RPMI7951 (cell line): Measurements from ENCODE around the gene EDEM3. TPM values are rescaled to one million over a fixed set of nuclear protein-coding genes. Genes with fewer than 3 reads are reported as not detected.

Experiments
- DNase-seq: peaks from one replicate; pipeline ENCODE4 v3.0.0-alpha.2; 2012; ENCODE audit warnings: low read depth
- total RNA-seq: library from RNA; depleted of rRNA; stranded (reverse); fragments of >200 nt; shearing (Covaris generic); gene quantifications from 2 replicates; pipeline ENCODE4 v1.2.3, GENCODE V29; 2014

The EDEM3 gene
- total RNA-seq, 1 experiment from 2014 or later = 45.7 TPM

DNA sequence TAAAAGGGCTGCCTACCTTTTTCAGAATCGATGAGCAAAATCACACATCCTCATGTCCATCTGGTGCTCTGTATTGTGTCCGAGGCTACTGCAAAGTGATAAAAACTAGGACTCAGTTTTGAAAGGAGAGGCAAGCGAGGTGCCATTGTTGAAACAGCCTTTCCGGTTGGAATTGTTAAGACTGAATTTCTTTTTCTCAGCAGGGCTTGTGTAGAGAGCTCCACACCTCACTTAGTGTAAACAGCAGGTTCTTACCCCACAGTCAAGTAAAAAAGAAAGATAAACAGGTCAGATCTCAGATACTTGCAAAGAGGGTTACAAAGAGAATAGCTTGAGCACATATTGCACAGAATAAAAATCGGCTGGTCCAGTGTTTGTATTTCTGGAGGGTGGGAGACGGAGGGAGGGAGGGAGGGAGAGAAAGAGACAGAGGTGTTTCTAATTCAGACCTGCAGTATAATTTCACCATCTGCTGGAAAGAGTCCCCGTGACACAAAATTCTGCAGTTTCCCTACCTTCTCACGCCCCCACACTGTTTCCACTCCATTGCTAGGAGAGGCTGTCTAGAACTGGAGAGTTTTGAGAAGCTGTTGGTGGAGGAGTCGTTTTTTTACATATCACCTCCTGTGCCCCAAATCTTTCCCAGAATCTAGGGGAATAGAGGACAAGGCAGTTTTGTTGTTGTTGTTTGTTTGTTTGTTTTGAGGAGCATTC, 82.5 kb downstream of the EDEM3 start:
- no peak for DNase-seq

GRCh38 chr1:184669391-184669790, 85.3 kb downstream of the EDEM3 start:
- DNase-seq = no peak

- no peak for DNase-seq
Observed at GRCh38 chr1:184665360-184665759, 89.3 kb downstream of the EDEM3 start.

DNA sequence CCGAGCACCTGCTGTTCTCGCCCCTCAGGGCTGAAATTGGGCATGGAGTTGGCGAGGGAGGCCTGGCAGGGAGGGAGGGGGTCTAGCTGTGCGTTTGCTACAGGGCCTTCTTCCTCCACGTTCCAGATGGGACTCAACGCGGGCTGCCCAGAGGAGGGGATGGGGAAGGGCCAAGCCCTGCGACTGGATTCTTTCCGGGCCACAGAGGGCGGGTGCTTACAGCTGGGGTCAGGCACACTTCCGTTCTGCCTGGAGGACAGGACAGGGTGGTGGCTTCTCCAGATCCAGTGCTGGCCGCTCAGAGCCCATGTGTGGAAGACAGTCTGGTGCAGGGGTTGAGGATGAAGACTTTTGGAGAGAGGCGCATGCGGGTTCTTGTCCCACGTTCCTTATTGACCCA, 90.0 kb downstream of the EDEM3 start:
- no peak for DNase-seq

- peak; percentile 39 for DNase-seq
Observed at GRCh38 chr1:184664042-184664660, 90.5 kb downstream of the EDEM3 start.

DNA sequence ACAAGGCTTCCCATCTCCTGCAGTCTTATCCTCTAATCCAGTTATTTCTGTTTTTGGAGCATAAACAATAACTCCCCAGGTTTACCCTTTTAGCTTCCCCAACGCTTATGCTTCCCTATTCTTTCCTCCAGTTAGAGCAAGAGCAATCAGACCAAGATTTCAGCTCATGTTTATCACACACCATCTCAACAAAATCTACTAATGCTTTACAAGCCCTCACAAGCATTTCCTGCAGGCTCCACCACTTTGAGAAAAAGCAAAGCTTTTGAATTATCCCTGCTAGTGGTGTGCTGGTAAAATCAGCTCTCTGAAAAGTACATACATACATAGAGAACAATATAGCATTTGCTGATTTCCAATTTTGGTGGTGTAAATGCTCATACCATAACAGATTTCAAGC, 92.9 kb downstream of the EDEM3 start:
- DNase-seq = no peak

DNA sequence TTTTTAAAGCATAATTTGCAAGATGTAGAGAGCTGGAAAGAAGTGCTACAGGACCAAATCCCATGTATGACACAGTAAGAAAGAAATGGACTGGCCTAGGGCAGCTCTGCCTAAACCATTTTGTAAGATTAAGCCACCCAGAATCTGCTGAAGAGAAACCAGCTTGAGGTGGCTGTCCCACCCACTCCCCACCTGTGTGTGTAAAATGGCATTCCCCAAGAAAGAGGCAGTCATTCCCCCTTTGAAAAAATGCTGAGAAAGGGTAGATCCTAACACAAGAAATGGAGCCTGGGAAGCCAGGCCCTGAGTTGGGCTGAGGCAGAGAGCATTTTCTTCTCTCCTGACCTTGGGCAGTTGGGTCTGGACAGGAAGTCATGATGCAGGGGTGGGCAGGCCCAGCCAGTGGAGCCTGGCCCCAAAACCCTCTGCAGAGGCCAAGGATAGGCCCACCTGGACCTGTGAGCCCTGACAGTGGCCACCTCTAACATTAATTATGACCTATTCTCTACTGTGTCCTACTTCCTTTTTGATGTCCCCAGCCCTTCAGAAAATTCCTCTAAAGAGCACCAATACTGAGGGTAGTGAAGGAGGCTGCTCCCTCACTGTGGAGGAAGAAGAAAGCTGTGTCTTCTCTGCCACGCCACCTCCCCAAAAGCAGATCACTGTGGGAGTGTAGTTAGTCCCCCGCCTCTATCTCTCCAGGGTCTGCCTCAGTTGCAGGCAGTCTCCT, 94.0 kb downstream of the EDEM3 start:
- DNase-seq = no peak

DNA sequence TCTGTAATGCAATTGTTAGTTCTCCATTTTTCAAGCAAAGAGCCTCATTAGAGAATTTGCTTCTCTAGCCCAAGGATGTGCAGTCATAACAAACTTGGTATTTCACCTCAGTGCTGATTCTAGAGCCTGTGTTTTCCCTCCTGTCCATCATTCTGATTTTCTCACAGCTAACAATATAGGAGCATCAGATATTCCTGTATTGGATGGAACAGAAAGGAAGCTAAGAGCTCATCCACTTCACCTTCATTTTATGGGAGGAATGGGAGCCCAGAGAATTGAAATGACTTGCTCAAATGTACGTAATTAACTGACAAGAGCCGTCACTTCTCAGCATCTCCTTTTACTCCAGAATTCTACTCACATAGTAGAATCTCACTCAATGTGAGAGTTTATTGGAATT, 96.6 kb downstream of the EDEM3 start:
- no peak for DNase-seq

GRCh38 chr1:184656221-184656620, 98.4 kb downstream of the EDEM3 start:
- no peak for DNase-seq

DNA sequence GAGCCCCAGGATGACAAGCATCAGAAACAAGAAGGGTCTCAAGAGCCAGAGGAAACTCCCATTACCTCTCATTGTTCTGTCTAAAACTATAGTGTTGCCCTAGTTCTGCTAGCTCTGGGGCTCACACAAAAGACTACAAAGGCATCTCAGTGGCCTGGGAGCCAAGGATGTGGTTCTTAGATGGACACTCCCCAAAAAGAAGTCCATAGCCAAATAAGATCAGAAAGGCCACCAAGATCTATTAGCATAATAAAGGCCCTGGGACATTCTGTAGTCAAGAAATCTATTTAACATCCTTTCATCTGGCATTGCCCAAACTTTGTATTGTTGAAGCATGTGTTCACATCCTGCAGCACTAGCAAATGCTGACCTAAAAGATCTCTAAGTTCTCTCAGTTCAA, 99.5 kb downstream of the EDEM3 start:
- no peak for DNase-seq

GRCh38 chr1:184650177-184650866, 104.3 kb downstream of the EDEM3 start:
- DNase-seq = no peak

DNA sequence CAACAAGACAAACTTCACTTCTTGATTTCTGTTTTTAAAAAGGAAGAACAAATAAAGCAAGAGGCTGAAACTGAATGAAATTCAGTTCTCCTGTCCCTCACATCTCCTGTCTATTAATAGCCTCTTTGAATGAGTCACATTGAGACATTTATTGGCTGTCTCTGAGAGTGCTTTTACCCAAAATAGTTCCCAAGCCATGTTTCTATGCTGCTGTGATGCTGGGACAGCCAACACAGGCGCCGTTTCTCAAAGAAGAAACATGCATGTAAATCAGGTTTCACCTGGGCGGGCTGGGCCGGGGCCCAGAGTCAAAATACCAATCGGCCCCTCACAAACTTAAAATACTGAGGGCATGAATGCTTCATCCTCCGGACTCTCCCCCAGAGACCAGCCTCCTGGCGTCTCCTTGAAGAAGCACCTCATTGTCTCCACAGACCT, 105.2 kb downstream of the EDEM3 start:
- peak; percentile 43 for DNase-seq

DNA sequence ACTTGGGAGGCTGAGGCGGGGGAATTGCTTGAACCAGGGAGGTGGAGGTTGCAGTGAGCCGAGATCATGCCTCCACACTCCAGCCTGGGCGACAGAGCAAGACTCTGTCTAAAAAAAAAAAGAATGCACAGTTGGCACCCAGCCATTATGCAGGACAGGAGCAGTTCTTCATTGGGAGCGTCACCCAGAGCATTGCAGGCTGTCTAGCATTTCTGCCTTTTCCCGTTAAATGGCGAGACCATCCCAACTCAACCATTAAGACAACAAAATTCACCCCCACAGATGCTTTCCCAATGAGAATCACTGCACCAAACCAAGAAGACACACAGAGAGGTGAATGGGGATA, 105.8 kb downstream of the EDEM3 start:
- no peak for DNase-seq

DNA sequence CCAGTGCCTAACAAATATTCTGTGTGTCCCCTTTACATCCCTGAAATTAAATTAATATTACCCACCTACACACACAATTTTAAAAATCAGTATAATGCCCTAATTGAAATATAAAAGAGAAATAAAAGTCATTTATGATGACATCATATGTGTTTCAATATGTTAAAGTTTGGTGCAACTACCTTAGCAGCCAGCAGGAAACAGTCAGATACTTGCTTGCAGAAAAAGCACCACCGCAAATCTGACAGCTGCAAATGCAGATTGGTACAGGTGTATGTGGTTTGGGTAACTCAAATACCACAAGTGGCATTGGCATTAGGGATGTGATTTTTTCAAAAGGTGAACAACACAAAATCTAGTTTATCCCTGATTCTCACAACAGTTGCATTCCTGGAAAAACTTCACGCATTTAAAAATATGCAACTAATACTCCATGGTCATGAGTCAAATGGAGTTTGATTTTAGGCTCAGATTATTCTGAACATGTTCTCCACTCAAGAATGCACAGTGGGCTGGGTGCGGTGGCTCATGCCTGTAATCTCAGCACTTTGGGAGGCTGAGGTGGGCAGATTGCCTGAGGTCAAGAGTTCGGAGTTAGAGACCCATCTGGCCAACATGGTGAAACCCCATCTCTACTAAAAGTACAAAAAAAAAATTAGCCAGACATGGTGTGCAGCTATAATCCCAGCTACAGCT, 106.3 kb downstream of the EDEM3 start:
- DNase-seq = no peak

GRCh38 chr1:184647471-184647870, 107.2 kb downstream of the EDEM3 start:
- no peak for DNase-seq

- DNase-seq = no peak
Observed at GRCh38 chr1:184646824-184647223, 107.8 kb downstream of the EDEM3 start.

GRCh38 chr1:184646178-184646701, 108.4 kb downstream of the EDEM3 start:
- DNase-seq = no peak

DNA sequence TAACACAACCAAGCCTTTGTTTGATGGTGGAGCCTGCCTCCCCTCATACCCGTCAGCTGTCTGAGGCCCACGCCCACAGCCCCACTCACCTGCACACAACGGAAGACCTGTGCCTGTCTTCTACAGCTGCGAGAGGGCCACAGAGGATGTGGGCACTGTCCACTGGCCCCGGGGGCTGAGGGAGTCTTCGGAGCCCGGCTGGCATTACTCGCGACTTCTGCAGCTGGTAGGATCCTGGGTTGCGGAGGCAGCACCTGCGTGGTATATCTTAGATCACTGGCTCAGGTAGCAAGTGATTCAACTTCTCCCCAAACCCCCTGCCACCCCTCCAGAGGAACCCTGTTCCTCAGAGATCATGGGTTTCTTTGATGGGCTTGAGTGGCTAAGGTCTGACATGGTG, 109.9 kb downstream of the EDEM3 start:
- no peak for DNase-seq

- no peak for DNase-seq
Observed at GRCh38 chr1:184643661-184644060, 111.0 kb downstream of the EDEM3 start.

GRCh38 chr1:184641894-184642293, 112.8 kb downstream of the EDEM3 start:
- no peak for DNase-seq

DNA sequence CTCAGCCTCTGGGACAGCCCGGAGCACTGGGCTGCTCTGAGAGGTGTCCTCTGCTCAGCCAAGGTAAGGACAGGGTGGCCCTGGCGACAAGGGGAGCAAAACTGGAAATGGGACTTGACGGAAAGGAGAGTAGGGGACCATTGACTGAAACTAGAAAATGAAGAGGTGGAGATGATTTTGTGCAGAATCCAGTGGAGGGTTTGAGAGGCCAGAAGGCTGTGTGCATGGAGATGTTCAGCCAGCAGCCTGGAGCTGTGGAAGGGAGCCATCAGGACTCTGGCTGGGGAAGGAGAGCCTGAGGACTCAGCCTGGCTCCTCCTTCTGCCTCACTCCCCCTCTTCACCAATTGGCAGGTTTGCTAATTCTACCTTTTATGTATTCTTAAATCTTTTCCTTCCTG, 114.2 kb downstream of the EDEM3 start:
- DNase-seq = no peak
